Bronchial epithelial cell (primary cell): ENCODE data around the gene FBXW5. TPM values are rescaled to one million over a fixed set of nuclear protein-coding genes. Genes with fewer than 3 reads are reported as not detected.

Experiments
- DNase-seq: peaks from one replicate; pipeline ENCODE4 v3.0.0-alpha.2; 2010; ENCODE audit warnings: low read depth
- FAIRE-seq: peaks from 2 replicates; lab custom pipeline; 2011; peaks lifted over from hg19 to GRCh38; lab: Jason Lieb, UNC
- H3K27me3 ChIP-seq: 2 replicates; pipeline ENCODE4 v1.5.1; 2011; ENCODE audit warnings: low read length; ENCODE audit not compliant: control insufficient read depth, insufficient read depth
- H3K36me3 ChIP-seq: 2 replicates; pipeline ENCODE4 v1.5.1; 2011; ENCODE audit warnings: low read length; ENCODE audit not compliant: control insufficient read depth, insufficient read depth
- H3K4me3 ChIP-seq: 2 replicates; pipeline ENCODE4 v1.5.1; 2011; ENCODE audit warnings: mild to moderate bottlenecking, low read depth, low read length, control low read depth
- CTCF ChIP-seq: IDR thresholded peaks from 2 replicates; pipeline ENCODE4 v1.5.1; 2011; ENCODE audit warnings: mild to moderate bottlenecking, moderate library complexity, low read length, control low read depth, inconsistent platforms; ENCODE audit not compliant: insufficient read depth, severe bottlenecking
- total RNA-seq: library from RNA; depleted of rRNA; stranded (reverse); fragments of >200 nt; gene quantifications from 2 replicates; pipeline ENCODE4 v1.2.1, GENCODE V29; 2014

Gene FBXW5
- total RNA-seq, 1 donor from 2014 or later = 162 TPM

GRCh38 chr9:136899196-136899595, 45.3 kb downstream of the FBXW5 start:
- DNase-seq = no peak
- Histone ChIP-seq H3K36me3 (peaks cover 8% of the 10 kb centered on the region), H3K27me3 (no peaks in the 10 kb centered on the region), H3K4me3 (no peak overlapping the region)
- no peak for TF ChIP-seq CTCF
- FAIRE-seq = no peak

GRCh38 chr9:136898483-136899100, 45.9 kb downstream of the FBXW5 start:
- FAIRE-seq (no peak), DNase-seq (no peak)
- Histone ChIP-seq H3K4me3 (no peak overlapping the region), H3K36me3 (peaks cover 8% of the 10 kb centered on the region), H3K27me3 (no peaks in the 10 kb centered on the region)
- no peak for TF ChIP-seq CTCF

GRCh38 chr9:136896027-136896426, 48.5 kb downstream of the FBXW5 start:
- Histone ChIP-seq H3K27me3 (no peaks in the 10 kb centered on the region), H3K36me3 (peaks cover 11% of the 10 kb centered on the region), H3K4me3 (no peak overlapping the region)
- no peak for TF ChIP-seq CTCF
- DNase-seq (no peak), FAIRE-seq (no peak)

GRCh38 chr9:136890661-136891060, 53.9 kb downstream of the FBXW5 start:
- DNase-seq (no peak), FAIRE-seq (no peak)
- Histone ChIP-seq H3K36me3 (peaks cover 7% of the 10 kb centered on the region), H3K4me3 (no peak overlapping the region), H3K27me3 (no peaks in the 10 kb centered on the region)
- TF ChIP-seq CTCF = no peak

Other genes starting within 250 kb of the FBXW5 start
- 0.13 TPM in 1 of 2 replicates, not detected in the other for gene DIPK1B, start 232.2 kb downstream of the FBXW5 start, total RNA-seq
- not detected in 2 replicates for gene LCN10, start 201.8 kb downstream of the FBXW5 start, total RNA-seq
- not detected in 2 replicates for gene LCN6, start 196.2 kb downstream of the FBXW5 start, total RNA-seq
- gene LCN8, start 186.5 kb downstream of the FBXW5 start, total RNA-seq = not detected in 2 replicates
- not detected in 2 replicates for gene LCN15, start 180.2 kb downstream of the FBXW5 start, total RNA-seq
- 220 and 228 TPM in 2 replicates for gene TMEM141, start 153.4 kb downstream of the FBXW5 start, total RNA-seq
- under 0.01 and 0.38 TPM in 2 replicates for gene CCDC183, start 148.4 kb downstream of the FBXW5 start, total RNA-seq
- gene RABL6, start 136.8 kb downstream of the FBXW5 start, total RNA-seq = 79.5 and 88.5 TPM in 2 replicates
- 1.1 and 1.8 TPM in 2 replicates for gene AJM1, start 102.3 kb downstream of the FBXW5 start, total RNA-seq
- 57.9 and 124 TPM in 2 replicates for gene PHPT1, start 95.3 kb downstream of the FBXW5 start, total RNA-seq
- 1.1 and 1.5 TPM in 2 replicates for gene MAMDC4, start 92.4 kb downstream of the FBXW5 start, total RNA-seq
- 486 and 497 TPM in 2 replicates for gene EDF1, start 78.4 kb downstream of the FBXW5 start, total RNA-seq
- gene TRAF2, start 58.2 kb downstream of the FBXW5 start, total RNA-seq = 5.3 and 10.1 TPM in 2 replicates
- 0.51 and 0.79 TPM in 2 replicates for gene C8G, start 505 bp upstream of the FBXW5 start, total RNA-seq
- gene LCN12, start 7.5 kb upstream of the FBXW5 start, total RNA-seq = 0.13 TPM in 1 of 2 replicates, not detected in the other
- gene PTGDS, start 32.8 kb upstream of the FBXW5 start, total RNA-seq = 0.26 TPM in 2 replicates
- not detected in 2 replicates for gene LCNL1, start 38.3 kb upstream of the FBXW5 start, total RNA-seq
- gene PAXX, start 47.7 kb upstream of the FBXW5 start, total RNA-seq = 10.0 and 11.5 TPM in 2 replicates
- 2.1 and 28.8 TPM in 2 replicates for gene CLIC3, start 51.8 kb upstream of the FBXW5 start, total RNA-seq
- 5.5 and 9.9 TPM in 2 replicates for gene ABCA2, start 83.5 kb upstream of the FBXW5 start, total RNA-seq
- gene FUT7, start 87.3 kb upstream of the FBXW5 start, total RNA-seq = not detected in 2 replicates
- 5.5 and 10.5 TPM in 2 replicates for gene NPDC1, start 101.4 kb upstream of the FBXW5 start, total RNA-seq
- gene ENTPD2, start 109.3 kb upstream of the FBXW5 start, total RNA-seq = 0.79 and 1.2 TPM in 2 replicates
- gene SAPCD2, start 125.8 kb upstream of the FBXW5 start, total RNA-seq = 0.26 and 1.2 TPM in 2 replicates
- gene UAP1L1, start 132.8 kb upstream of the FBXW5 start, total RNA-seq = 2.0 and 3.2 TPM in 2 replicates
- gene MAN1B1, start 142.2 kb upstream of the FBXW5 start, total RNA-seq = 58.2 and 65.3 TPM in 2 replicates
- gene DPP7, start 170.0 kb upstream of the FBXW5 start, total RNA-seq = 45.1 and 66.6 TPM in 2 replicates
- gene GRIN1, start 194.4 kb upstream of the FBXW5 start, total RNA-seq = 0.26 and 0.53 TPM in 2 replicates
- 0.26 and 2.0 TPM in 2 replicates for gene LRRC26, start 225.3 kb upstream of the FBXW5 start, total RNA-seq
- gene TMEM210, start 227.3 kb upstream of the FBXW5 start, total RNA-seq = not detected in 2 replicates
- gene ANAPC2, start 243.8 kb upstream of the FBXW5 start, total RNA-seq = 20.5 and 23.2 TPM in 2 replicates
- gene SSNA1, start 243.9 kb upstream of the FBXW5 start, total RNA-seq = 97.9 and 127 TPM in 2 replicates